Sigmoid colon (tissue), 4 donors: ENCODE results near the gene RAG2.

Experiments used
- CTCF ChIP-seq, 4 experiments: fragments of 450-650 bp in 3 of 4; fragments of 200-600 bp in 1 of 4; IDR thresholded peaks; one replicate each; pipeline ENCODE4 v1.5.1; 2016 to 2019; ENCODE audit warnings: antibody characterized with exemption in 4 of 4, mild to moderate bottlenecking in 3 of 4, moderate library complexity in 2 of 4
- POLR2AphosphoS5 ChIP-seq, 4 donors: sonication (generic); formaldehyde crosslinking; IDR thresholded peaks; one replicate each; pipeline ENCODE4 v1.6.1; 2017; ENCODE audit warnings: antibody characterized with exemption in 4 of 4

GRCh38 chr11:36591433-36591832, 6.6 kb downstream of the RAG2 start:
- TF ChIP-seq CTCF (IDR thresholded peaks at IDR 0.05): no peak
- no peak for TF ChIP-seq POLR2AphosphoS5 (IDR thresholded peaks at IDR 0.05)
